Activated gamma-delta T cell treated with anti-CD3 and anti-CD28 coated beads, Interleukin-2, amount 50 U/mL, for 16 hours (primary cell): ENCODE results near the gene SVOPL.

Experiments
- DNase-seq: peaks from one replicate; pipeline ENCODE4 v3.0.0-alpha.2; 2020; ENCODE audit warnings: low read depth

SVOPL gene

GRCh38 chr7:138556771-138557484 lies 144.2 kb downstream of the SVOPL start:
- no peak for DNase-seq

- no peak for DNase-seq
Observed at GRCh38 chr7:138555684-138556083, 145.5 kb downstream of the SVOPL start.

GRCh38 chr7:138554674-138555073 lies 146.5 kb downstream of the SVOPL start:
- DNase-seq: no peak

- no peak for DNase-seq
Observed at GRCh38 chr7:138553805-138554204, 147.4 kb downstream of the SVOPL start.

- DNase-seq: no peak
Observed at GRCh38 chr7:138551102-138551501, 150.1 kb downstream of the SVOPL start.

- no peak for DNase-seq
Observed at GRCh38 chr7:138550337-138550736, 150.8 kb downstream of the SVOPL start.

GRCh38 chr7:138549082-138549481 lies 152.1 kb downstream of the SVOPL start:
- DNase-seq: no peak

- DNase-seq: no peak
Observed at GRCh38 chr7:138546829-138547228, 154.3 kb downstream of the SVOPL start.

GRCh38 chr7:138546064-138546619 lies 155.0 kb downstream of the SVOPL start:
- DNase-seq: no peak

GRCh38 chr7:138545123-138545522 lies 156.0 kb downstream of the SVOPL start:
- DNase-seq: no peak
